GM21381 (cell line): ENCODE data around the gene NPEPL1.

Experiments used
- ATAC-seq: cut with Tn5 transposase; IDR thresholded peaks from one replicate; pipeline ENCODE4 v1.9.1; 2021; ENCODE audit warnings: mild to moderate bottlenecking, moderate library complexity; ENCODE audit not compliant: unreplicated experiment

Gene NPEPL1

GRCh38 chr20:58682656-58683531 lies 9.7 kb upstream of the NPEPL1 start:
- no peak for ATAC-seq

GRCh38 chr20:58684291-58684690 lies 8.3 kb upstream of the NPEPL1 start:
- no peak for ATAC-seq

GRCh38 chr20:58685988-58686387 lies 6.6 kb upstream of the NPEPL1 start:
- ATAC-seq = no peak

GRCh38 chr20:58688414-58688813 lies 4.2 kb upstream of the NPEPL1 start:
- no peak for ATAC-seq

- ATAC-seq = no peak
These were observed 3.8 kb upstream of the NPEPL1 start for GRCh38 chr20:58688840-58689239.

- ATAC-seq = no peak
These were observed 2.0 kb upstream of the NPEPL1 start for GRCh38 chr20:58690396-58691135.

- no peak for ATAC-seq
These were observed 624 bp upstream of the NPEPL1 start for GRCh38 chr20:58691773-58692578.

GRCh38 chr20:58693226-58694006 lies 816 bp downstream of the NPEPL1 start:
- peak; percentile 8 for ATAC-seq

- no peak for ATAC-seq
These were observed 1.9 kb downstream of the NPEPL1 start for GRCh38 chr20:58694241-58695083.

- no peak for ATAC-seq
These were observed 2.6 kb downstream of the NPEPL1 start for GRCh38 chr20:58695084-58695722.

GRCh38 chr20:58695895-58696375 lies 3.3 kb downstream of the NPEPL1 start:
- ATAC-seq = no peak

GRCh38 chr20:58696411-58696961 lies 3.9 kb downstream of the NPEPL1 start:
- no peak for ATAC-seq

- ATAC-seq = no peak
These were observed 4.7 kb downstream of the NPEPL1 start for GRCh38 chr20:58697201-58697866.

- ATAC-seq = no peak
These were observed 5.5 kb downstream of the NPEPL1 start for GRCh38 chr20:58697867-58698703.

- no peak for ATAC-seq
These were observed 6.4 kb downstream of the NPEPL1 start for GRCh38 chr20:58698741-58699622.

- no peak for ATAC-seq
These were observed 7.1 kb downstream of the NPEPL1 start for GRCh38 chr20:58699623-58700107.
